PC-9 (cell line): ENCODE results near the gene TRABD2B. TPM values are rescaled to one million over a fixed set of nuclear protein-coding genes. Genes with fewer than 3 reads are reported as not detected.

Experiments
- BruUV-seq: library from RNA; stranded (reverse); fragments of 400-500 nt; replicated peaks from 2 replicates; lab custom pipeline; 2021; lab: Mats Ljungman, UMichigan
- CTCF ChIA-PET: fragments of 300-600 bp; sonication (Branson Sonifier 250); formaldehyde crosslinking; loops from one replicate; lab custom pipeline; 2022; ENCODE audit warnings: antibody characterized with exemption; lab: Charles Lee
- POLR2A ChIA-PET: fragments of 300-600 bp; sonication (Branson Sonifier 250); formaldehyde crosslinking; loops from one replicate; lab custom pipeline; 2022; ENCODE audit warnings: antibody characterized with exemption; ENCODE audit not compliant: unreplicated experiment; lab: Charles Lee
- DNase-seq, 2 experiments: peaks; one replicate each; pipeline versions ENCODE4 v3.0.0 to v3.0.0-alpha.2; 2015 to 2022; ENCODE audit warnings: mixed read lengths in 1 of 2
- H2AFZ ChIP-seq: fragments of 200-600 bp; sonication (generic); 2 replicates; pipeline ENCODE4 v1.8.1; 2017; ENCODE audit warnings: antibody characterized with exemption
- H3F3A ChIP-seq: fragments of 200-600 bp; sonication (generic); 2 replicates; pipeline ENCODE4 v1.8.1; 2017; ENCODE audit warnings: antibody characterized with exemption, mild to moderate bottlenecking, low read depth; ENCODE audit not compliant: insufficient read depth
- H3K27ac ChIP-seq: fragments of 200-600 bp; sonication (generic); 2 replicates; pipeline ENCODE4 v1.6.1; 2016; ENCODE audit warnings: mixed run types
- H3K27me3 ChIP-seq: fragments of 200-600 bp; sonication (generic); 2 replicates; pipeline ENCODE4 v1.6.1; 2016; ENCODE audit warnings: low read depth, mixed run types; ENCODE audit not compliant: insufficient read depth
- H3K36me3 ChIP-seq: fragments of 200-600 bp; sonication (generic); 2 replicates; pipeline ENCODE4 v1.6.1; 2016; ENCODE audit warnings: low read depth, mixed run types
- H3K4me1 ChIP-seq: fragments of 200-600 bp; sonication (generic); replicated peaks from 2 replicates; pipeline ENCODE4 v1.6.1; 2016; ENCODE audit warnings: mixed run types; ENCODE audit not compliant: insufficient read depth
- H3K4me2 ChIP-seq: fragments of 200-600 bp; sonication (generic); 2 replicates; pipeline ENCODE4 v1.6.1; 2017; ENCODE audit warnings: mixed run types
- H3K4me3 ChIP-seq: fragments of 200-600 bp; sonication (generic); 2 replicates; pipeline ENCODE4 v1.6.1; 2016; ENCODE audit warnings: mixed run types
- H3K79me2 ChIP-seq: fragments of 200-600 bp; sonication (generic); 2 replicates; pipeline ENCODE4 v1.6.1; 2017; ENCODE audit warnings: low read depth, mixed run types
- H3K9me2 ChIP-seq: fragments of 200-600 bp; sonication (generic); 2 replicates; pipeline ENCODE4 v1.8.1; 2017; ENCODE audit warnings: mild to moderate bottlenecking; ENCODE audit not compliant: insufficient read depth
- H3K9me3 ChIP-seq: fragments of 200-600 bp; sonication (generic); 2 replicates; pipeline ENCODE4 v1.8.1; 2016; ENCODE audit warnings: low read depth; ENCODE audit not compliant: insufficient read depth
- H4K20me1 ChIP-seq: fragments of 200-600 bp; sonication (generic); 2 replicates; pipeline ENCODE4 v1.8.1; 2017; ENCODE audit not compliant: insufficient read depth
- CTCF ChIP-seq: fragments of 200-600 bp; sonication (generic); conservative IDR thresholded peaks from 2 replicates; pipeline ENCODE4 v1.6.1; 2017; ENCODE audit warnings: mixed run types, antibody characterized with exemption, mild to moderate bottlenecking, moderate library complexity
- EZH2 ChIP-seq: fragments of 200-600 bp; sonication (generic); IDR thresholded peaks from 2 replicates; pipeline ENCODE4 v1.8.0; 2017; ENCODE audit warnings: antibody characterized with exemption, low read depth
- intact Hi-C: fragments of 100-400 bp; cut with micrococcal nuclease; formaldehyde crosslinking; loops from one replicate; pipeline ENCODE4 v1.10.0; 2022; ENCODE audit not compliant: unreplicated experiment
- total RNA-seq: library from RNA; stranded (reverse); gene quantifications from 2 replicates; pipeline ENCODE4 v1.2.3, GENCODE V29; 2021

The TRABD2B gene
- total RNA-seq, 1 experiment from 2014 or later: not detected

GRCh38 chr1:47727051-47727696, 270.0 kb downstream of the TRABD2B start:
- H3K27me3 ChIP-seq: no peaks in the 10 kb centered on the region; the same call in 1 of the 2 replicates
- no peak overlapping the region for H3K4me2 ChIP-seq
- no peaks in the 10 kb centered on the region for H3K9me3 ChIP-seq
- H3F3A ChIP-seq: no peaks in the 10 kb centered on the region
- no peak overlapping the region for H2AFZ ChIP-seq
- TF ChIP-seq EZH2 (no peak), CTCF (no peak)
- intact Hi-C loops: loop anchor here (5.0 kb wide), 2 partner anchors 275 to 550 kb away; no protein-coding TSS in a partner anchor
- H3K36me3 ChIP-seq: no peaks in the 10 kb centered on the region
- no TSS peak for BruUV-seq
- no peak overlapping the region for H3K27ac ChIP-seq
- DNase-seq: no peak
- H3K9me2 ChIP-seq: no peaks in the 10 kb centered on the region
- no peaks in the 10 kb centered on the region; the same call in 1 of the 2 replicates for H3K4me1 ChIP-seq
- H4K20me1 ChIP-seq: no peaks in the 10 kb centered on the region
- ChIA-PET POLR2A (no interaction called here), CTCF (interaction anchor here (1.2 to 2.1 kb wide), 2 partner anchors 338 to 537 kb away, joined by 4 to 18 read pairs; partner anchors contain the start of gene PDZK1IP1)
- no peak overlapping the region for H3K4me3 ChIP-seq
- no peaks in the 10 kb centered on the region for H3K79me2 ChIP-seq

- POLR2A ChIA-PET: interaction anchor here (0.7 kb wide), 1 partner anchor 289 kb away, joined by 4 read pairs; no protein-coding TSS in a partner anchor
- no peak overlapping the region for H2AFZ ChIP-seq
- no peaks in the 10 kb centered on the region for H3K36me3 ChIP-seq
- H3K9me2 ChIP-seq: no peaks in the 10 kb centered on the region
- CTCF ChIA-PET: interaction anchor here (0.6 to 2.1 kb wide), 9 partner anchors 16 to 547 kb away, joined by 3 to 36 read pairs (median 4); partner anchors contain the start of genes FOXD2 and STIL
- no peaks in the 10 kb centered on the region for H3K79me2 ChIP-seq
- no peaks in the 10 kb centered on the region; the same call in 1 of the 2 replicates for H3K4me1 ChIP-seq
- peak; percentile 58 to 64 for DNase-seq
- no peaks in the 10 kb centered on the region for H3K9me3 ChIP-seq
- no peak overlapping the region for H3K4me2 ChIP-seq
- H4K20me1 ChIP-seq: no peaks in the 10 kb centered on the region
- no peak overlapping the region for H3K27ac ChIP-seq
- H3K27me3 ChIP-seq: no peaks in the 10 kb centered on the region; the same call in 1 of the 2 replicates
- BruUV-seq: no TSS peak
- intact Hi-C loops: loop anchor here (1.0 to 5.0 kb wide), 5 partner anchors 198 to 549 kb away; no protein-coding TSS in a partner anchor
- no peak overlapping the region for H3K4me3 ChIP-seq
- H3F3A ChIP-seq: no peaks in the 10 kb centered on the region
- TF ChIP-seq EZH2 (no peak), CTCF (peak; percentile 88)
Measured at GRCh38 chr1:47725992-47726855, 271.0 kb downstream of the TRABD2B start.

GRCh38 chr1:47725511-47725991, 271.6 kb downstream of the TRABD2B start:
- Histone ChIP-seq H3K4me3 (no peak overlapping the region), H3K27me3 (no peaks in the 10 kb centered on the region; the same call in 1 of the 2 replicates), H2AFZ (no peak overlapping the region), H3F3A (no peaks in the 10 kb centered on the region), H3K79me2 (no peaks in the 10 kb centered on the region), H3K4me1 (no peaks in the 10 kb centered on the region; the same call in 1 of the 2 replicates), H4K20me1 (no peaks in the 10 kb centered on the region), H3K9me3 (no peaks in the 10 kb centered on the region), H3K36me3 (no peaks in the 10 kb centered on the region), H3K4me2 (no peak overlapping the region), H3K9me2 (no peaks in the 10 kb centered on the region), H3K27ac (no peak overlapping the region)
- no TSS peak for BruUV-seq
- intact Hi-C loops: loop anchor here (5.0 kb wide), 2 partner anchors 273 to 548 kb away; no protein-coding TSS in a partner anchor
- TF ChIP-seq CTCF (no peak), EZH2 (no peak)
- ChIA-PET POLR2A (interaction anchor here (0.7 kb wide), 1 partner anchor 288 kb away, joined by 4 read pairs; no protein-coding TSS in a partner anchor), CTCF (interaction anchor here (0.6 to 2.1 kb wide), 9 partner anchors 15 to 547 kb away, joined by 3 to 36 read pairs (median 4); partner anchors contain the start of genes FOXD2 and STIL)
- DNase-seq: no peak
